ENCODE measurements around the gene STAP1. TPM values are rescaled to one million over a fixed set of nuclear protein-coding genes. Genes with fewer than 3 reads are reported as not detected.

Gene STAP1
- total and polyA plus RNA-seq, 2 donors (not counting 1 experiment from before 2014, with no cell fraction given), result not detected

DNA sequence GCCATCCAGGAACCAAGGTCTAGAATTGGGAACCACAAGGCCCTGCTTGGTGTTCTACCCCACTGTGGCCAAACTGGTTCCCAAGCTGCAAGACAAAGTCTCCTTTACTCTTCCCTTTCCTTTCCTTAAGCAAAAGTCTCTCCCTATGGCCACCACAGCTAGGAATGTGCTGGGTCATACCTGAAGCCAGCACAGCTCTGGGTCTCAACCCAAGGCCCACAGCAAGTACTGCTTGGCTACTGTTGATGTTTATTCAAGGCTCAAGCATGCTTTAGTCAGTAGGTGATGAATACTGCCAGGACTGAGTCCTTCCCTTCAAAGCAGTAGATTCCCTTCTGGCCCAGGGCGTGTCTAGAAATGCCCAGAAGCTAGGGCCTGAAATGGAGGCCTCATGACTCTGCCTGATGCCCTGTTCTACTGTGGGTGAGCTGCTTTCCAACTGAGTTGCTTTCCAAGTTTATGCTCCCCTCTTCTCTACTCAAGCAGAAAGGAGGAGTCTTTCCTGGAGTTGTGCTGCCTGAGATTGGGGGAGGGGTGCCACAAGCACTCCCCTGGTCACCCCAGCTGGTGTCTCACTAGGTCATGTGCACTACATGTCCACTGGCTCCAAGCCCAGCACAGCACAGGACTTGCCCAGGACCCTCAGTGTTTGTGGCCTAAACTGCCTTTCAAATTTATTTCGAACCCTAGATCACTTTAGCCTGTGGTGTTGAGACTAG, 44.9 kb downstream of the STAP1 start:
- H3K4me3 ChIP-seq (replicated peaks in 1 of 4; ENCODE audit: control extremely low read depth in 1 of 4, insufficient read depth in 1 of 4, low read depth in 3 of 4, low read length in 4 of 4), result no peak overlapping the region
- no peaks in the 10 kb centered on the region for H3K36me3 ChIP-seq (ENCODE audit: control insufficient read depth, insufficient read depth, low read length)
- no peak overlapping the region for H2AFZ ChIP-seq (ENCODE audit: low read length)
- H3K9ac ChIP-seq (ENCODE audit: insufficient read depth, low read length), result no peak overlapping the region
- H3K27me3 ChIP-seq (ENCODE audit: control insufficient read depth, insufficient read depth, low read length), result no peaks in the 10 kb centered on the region
- no peaks in the 10 kb centered on the region for H3K9me3 ChIP-seq (ENCODE audit: control insufficient read depth, insufficient read depth, low read depth, low read length)
- no peaks in the 10 kb centered on the region for H3K79me2 ChIP-seq (ENCODE audit: control insufficient read depth, insufficient read depth, low read length)
- no peak for DNase-seq (ENCODE audit: low read depth in 2 of 2)
- H3K27ac ChIP-seq (ENCODE audit: insufficient read depth, low read length), result no peak overlapping the region
- H3K4me2 ChIP-seq (ENCODE audit: extremely low read depth, insufficient read depth, low read length), result no peak overlapping the region
- H3K4me1 ChIP-seq (ENCODE audit: control insufficient read depth, extremely low read depth, insufficient read depth, low read length), result no peaks in the 10 kb centered on the region
- TF ChIP-seq, protein P1, sequence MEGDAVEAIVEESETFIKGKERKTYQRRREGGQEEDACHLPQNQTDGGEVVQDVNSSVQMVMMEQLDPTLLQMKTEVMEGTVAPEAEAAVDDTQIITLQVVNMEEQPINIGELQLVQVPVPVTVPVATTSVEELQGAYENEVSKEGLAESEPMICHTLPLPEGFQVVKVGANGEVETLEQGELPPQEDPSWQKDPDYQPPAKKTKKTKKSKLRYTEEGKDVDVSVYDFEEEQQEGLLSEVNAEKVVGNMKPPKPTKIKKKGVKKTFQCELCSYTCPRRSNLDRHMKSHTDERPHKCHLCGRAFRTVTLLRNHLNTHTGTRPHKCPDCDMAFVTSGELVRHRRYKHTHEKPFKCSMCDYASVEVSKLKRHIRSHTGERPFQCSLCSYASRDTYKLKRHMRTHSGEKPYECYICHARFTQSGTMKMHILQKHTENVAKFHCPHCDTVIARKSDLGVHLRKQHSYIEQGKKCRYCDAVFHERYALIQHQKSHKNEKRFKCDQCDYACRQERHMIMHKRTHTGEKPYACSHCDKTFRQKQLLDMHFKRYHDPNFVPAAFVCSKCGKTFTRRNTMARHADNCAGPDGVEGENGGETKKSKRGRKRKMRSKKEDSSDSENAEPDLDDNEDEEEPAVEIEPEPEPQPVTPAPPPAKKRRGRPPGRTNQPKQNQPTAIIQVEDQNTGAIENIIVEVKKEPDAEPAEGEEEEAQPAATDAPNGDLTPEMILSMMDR (conservative IDR thresholded peaks at IDR 0.05 in 1 of 2, IDR thresholded peaks at IDR 0.05 in 1 of 2; ENCODE audit: low read depth in 1 of 2, low read length in 2 of 2), result no peak
- TF ChIP-seq EZH2 (IDR thresholded peaks at IDR 0.05; ENCODE audit: low read length, missing control alignments), result no peak
- H4K20me1 ChIP-seq (ENCODE audit: control insufficient read depth, extremely low read depth, insufficient read depth, low read length), result no peaks in the 10 kb centered on the region

DNA sequence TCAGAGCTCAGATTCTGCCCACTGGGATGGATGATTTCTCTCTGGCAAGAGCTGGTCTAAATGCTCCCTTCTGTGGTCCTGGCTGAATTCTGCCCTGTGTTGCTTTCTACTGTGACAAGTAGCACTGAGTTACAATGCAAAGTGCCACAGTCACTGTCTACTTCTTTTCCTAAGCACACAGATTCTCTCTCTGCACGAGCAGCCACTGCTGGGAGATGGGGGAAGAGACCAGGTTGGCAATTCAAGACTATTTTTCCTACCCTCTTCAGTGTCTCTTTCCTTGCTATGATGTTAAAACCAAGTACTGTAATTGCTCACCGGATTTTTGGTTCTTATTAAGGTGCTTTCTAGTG, 45.5 kb downstream of the STAP1 start:
- Histone ChIP-seq H3K27ac (ENCODE audit: insufficient read depth, low read length) (no peak overlapping the region), H3K79me2 (ENCODE audit: control insufficient read depth, insufficient read depth, low read length) (no peaks in the 10 kb centered on the region), H3K4me2 (ENCODE audit: extremely low read depth, insufficient read depth, low read length) (no peak overlapping the region), H4K20me1 (ENCODE audit: control insufficient read depth, extremely low read depth, insufficient read depth, low read length) (no peaks in the 10 kb centered on the region), H3K4me1 (ENCODE audit: control insufficient read depth, extremely low read depth, insufficient read depth, low read length) (no peaks in the 10 kb centered on the region), H2AFZ (ENCODE audit: low read length) (no peak overlapping the region), H3K9me3 (ENCODE audit: control insufficient read depth, insufficient read depth, low read depth, low read length) (no peaks in the 10 kb centered on the region), H3K4me3 (replicated peaks in 1 of 4; ENCODE audit: control extremely low read depth in 1 of 4, insufficient read depth in 1 of 4, low read depth in 3 of 4, low read length in 4 of 4) (no peak overlapping the region), H3K27me3 (ENCODE audit: control insufficient read depth, insufficient read depth, low read length) (no peaks in the 10 kb centered on the region), H3K36me3 (ENCODE audit: control insufficient read depth, insufficient read depth, low read length) (no peaks in the 10 kb centered on the region), H3K9ac (ENCODE audit: insufficient read depth, low read length) (no peak overlapping the region)
- no peak for TF ChIP-seq EZH2 (IDR thresholded peaks at IDR 0.05; ENCODE audit: low read length, missing control alignments)
- TF ChIP-seq, protein P1 (conservative IDR thresholded peaks at IDR 0.05 in 1 of 2, IDR thresholded peaks at IDR 0.05 in 1 of 2; ENCODE audit: low read depth in 1 of 2, low read length in 2 of 2), result no peak
- no peak for DNase-seq (ENCODE audit: low read depth in 2 of 2)

DNA sequence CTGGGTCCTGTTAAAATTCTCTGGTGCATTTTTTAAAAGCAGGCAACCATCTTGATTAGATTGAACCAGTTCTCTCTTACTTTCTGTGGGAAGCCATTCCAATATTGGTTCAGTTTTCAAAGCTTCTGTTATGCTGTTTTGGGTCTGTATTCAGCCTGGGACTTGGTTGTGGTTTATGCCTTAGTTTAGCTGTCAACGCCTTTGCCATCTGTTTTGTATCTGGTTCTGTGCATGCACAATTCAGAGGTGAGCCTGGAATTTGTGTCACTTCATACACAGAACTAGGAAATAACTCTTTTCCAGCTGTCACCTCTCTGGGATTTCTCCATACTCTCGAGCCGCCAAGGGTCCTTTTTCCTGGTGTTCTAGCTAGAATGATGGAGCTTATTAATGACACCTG, 46.2 kb downstream of the STAP1 start:
- Histone ChIP-seq H3K79me2 (ENCODE audit: control insufficient read depth, insufficient read depth, low read length) (no peaks in the 10 kb centered on the region), H3K27ac (ENCODE audit: insufficient read depth, low read length) (no peak overlapping the region), H3K4me3 (replicated peaks in 1 of 4; ENCODE audit: control extremely low read depth in 1 of 4, insufficient read depth in 1 of 4, low read depth in 3 of 4, low read length in 4 of 4) (no peak overlapping the region), H4K20me1 (ENCODE audit: control insufficient read depth, extremely low read depth, insufficient read depth, low read length) (no peaks in the 10 kb centered on the region), H3K4me2 (ENCODE audit: extremely low read depth, insufficient read depth, low read length) (no peak overlapping the region), H3K9ac (ENCODE audit: insufficient read depth, low read length) (no peak overlapping the region), H3K4me1 (ENCODE audit: control insufficient read depth, extremely low read depth, insufficient read depth, low read length) (no peaks in the 10 kb centered on the region), H3K36me3 (ENCODE audit: control insufficient read depth, insufficient read depth, low read length) (no peaks in the 10 kb centered on the region), H3K27me3 (ENCODE audit: control insufficient read depth, insufficient read depth, low read length) (no peaks in the 10 kb centered on the region), H2AFZ (ENCODE audit: low read length) (no peak overlapping the region), H3K9me3 (ENCODE audit: control insufficient read depth, insufficient read depth, low read depth, low read length) (no peaks in the 10 kb centered on the region)
- TF ChIP-seq, protein P1 (conservative IDR thresholded peaks at IDR 0.05 in 1 of 2, IDR thresholded peaks at IDR 0.05 in 1 of 2; ENCODE audit: low read depth in 1 of 2, low read length in 2 of 2), result no peak
- no peak for TF ChIP-seq EZH2 (IDR thresholded peaks at IDR 0.05; ENCODE audit: low read length, missing control alignments)
- DNase-seq (ENCODE audit: low read depth in 2 of 2), result no peak

All from fibroblast of lung (primary cell).